Body of pancreas (tissue), 4 donors: ENCODE results near the gene MAP3K12.

ENCODE experiments used
- CTCF ChIP-seq, 7 experiments: fragments of 450-650 bp in 4 of 7; fragments of 200-600 bp in 3 of 7; sonication (generic) in 3 of 7; IDR thresholded peaks; one replicate each; pipeline ENCODE4 v1.5.1; 2016 to 2019; ENCODE audit warnings: antibody characterized with exemption in 7 of 7
- POLR2A ChIP-seq, 3 donors: fragments of 450-650 bp; IDR thresholded peaks; one replicate each; pipeline ENCODE4 v1.6.1; 2016; ENCODE audit warnings: antibody characterized with exemption in 3 of 3, mild to moderate bottlenecking in 2 of 3

- TF ChIP-seq CTCF (IDR thresholded peaks at IDR 0.05): peak in 1 of 7 experiments; percentile 18
- TF ChIP-seq POLR2A (IDR thresholded peaks at IDR 0.05): no peak
These were observed 46.8 kb downstream of the MAP3K12 start for GRCh38 chr12:53452159-53453077.
